HCT116 (cell line): ENCODE measurements around the gene LYRM1. TPM values are rescaled to one million over a fixed set of nuclear protein-coding genes. Genes with fewer than 3 reads are reported as not detected.

Source experiments
- ATAC-seq: fragments of 200-7000 bp; cut with Tn5 transposase; 2 replicates; pipeline ENCODE4 v1.9.1; 2020; ENCODE audit warnings: mild to moderate bottlenecking, moderate library complexity
- BruUV-seq: library from RNA; stranded (reverse); fragments of 400-500 nt; replicated peaks from 2 replicates; lab custom pipeline; 2021; lab: Mats Ljungman, UMichigan
- CTCF ChIA-PET: fragments of 300-600 bp; sonication (Branson Sonifier 250); formaldehyde crosslinking; loops from one replicate; lab custom pipeline; 2021; ENCODE audit warnings: antibody characterized with exemption; lab: Charles Lee
- POLR2A ChIA-PET: fragments of 300-600, 350-600 bp; sonication (Branson Sonifier 250); formaldehyde crosslinking; loops from one replicate; lab custom pipeline; 2021; ENCODE audit warnings: antibody characterized with exemption; lab: Charles Lee
- RAD21 ChIA-PET, 2 experiments: fragments of 300-600 bp; sonication (Branson Sonifier 250); formaldehyde crosslinking; loops; one replicate each; lab custom pipeline; 2023; ENCODE audit warnings: low total read pairs in 2 of 2; ENCODE audit not compliant: uncharacterized antibody in 2 of 2, unreplicated experiment in 2 of 2, low non-redundant PET in 1 of 2; lab: Charles Lee
- DNase-seq: peaks from one replicate; pipeline ENCODE4 v3.0.0-alpha.2; 2010; ENCODE audit warnings: low read depth, low spot score
- H2AFZ ChIP-seq: fragments of 200-600 bp; shearing (Covaris generic), sonication (generic); 2 replicates; pipeline ENCODE4 v1.6.1; 2017; ENCODE audit warnings: low read depth, mixed run types, mixed read lengths, antibody characterized with exemption, low read length; ENCODE audit not compliant: poor library complexity, severe bottlenecking
- H3K27ac ChIP-seq: 2 replicates; pipeline ENCODE4 v1.5.1; 2012; ENCODE audit warnings: low read depth, low read length
- H3K27me3 ChIP-seq: fragments of 200-600 bp; sonication (generic); 2 replicates; pipeline ENCODE4 v1.6.1; 2016; ENCODE audit warnings: mixed run types, low read length, mixed read lengths; ENCODE audit not compliant: insufficient read depth
- H3K36me3 ChIP-seq, 2 experiments: fragments of 200-500 bp in 1 of 2; fragments of 200-600 bp in 1 of 2; sonication (Bioruptor generic) in 1 of 2; sonication (generic) in 1 of 2; 2 replicates each; pipeline versions ENCODE4 v1.5.1 to v1.6.1; 2014 to 2016; ENCODE audit warnings: low read length in 2 of 2, inconsistent platforms in 1 of 2, mixed read lengths in 1 of 2, mixed run types in 1 of 2; ENCODE audit not compliant: insufficient read depth in 2 of 2, control insufficient read depth in 1 of 2
- H3K4me1 ChIP-seq, 2 experiments: fragments of 200-600 bp in 1 of 2; sonication (generic) in 1 of 2; 2 replicates each; pipeline versions ENCODE4 v1.5.1 to v1.6.1; 2012 to 2017; ENCODE audit warnings: low read length in 2 of 2, inconsistent platforms in 1 of 2, mild to moderate bottlenecking in 1 of 2, mixed read lengths in 1 of 2, mixed run types in 1 of 2, moderate library complexity in 1 of 2; ENCODE audit not compliant: insufficient read depth in 2 of 2, control insufficient read depth in 1 of 2
- H3K4me2 ChIP-seq: fragments of 200-600 bp; sonication (generic); 2 replicates; pipeline ENCODE4 v1.6.1; 2017; ENCODE audit warnings: mixed run types, low read length, mixed read lengths
- H3K4me3 ChIP-seq, 2 experiments: fragments of 200-600 bp in 1 of 2; sonication (generic) in 1 of 2; replicated peaks in 1 of 2; 2 replicates each; pipeline ENCODE4 v1.5.1; 2011 to 2016; ENCODE audit warnings: low read length in 2 of 2, control low read depth in 1 of 2, low read depth in 1 of 2, mild to moderate bottlenecking in 1 of 2, mixed read lengths in 1 of 2, mixed run types in 1 of 2
- H3K79me2 ChIP-seq: fragments of 200-600 bp; sonication (generic); 2 replicates; pipeline ENCODE4 v1.6.1; 2017; ENCODE audit warnings: mild to moderate bottlenecking, mixed run types, low read length, moderate library complexity, mixed read lengths; ENCODE audit not compliant: insufficient read depth
- H3K9ac ChIP-seq: fragments of 200-600 bp; sonication (generic); 2 replicates; pipeline ENCODE4 v1.6.1; 2016; ENCODE audit warnings: low read length, mixed read lengths
- H3K9me2 ChIP-seq: fragments of 200-600 bp; sonication (generic), shearing (Covaris generic); 2 replicates; pipeline ENCODE4 v1.6.1; 2017; ENCODE audit warnings: mixed run types, mild to moderate bottlenecking, moderate library complexity; ENCODE audit not compliant: insufficient read depth
- H3K9me3 ChIP-seq, 2 experiments: fragments of 200-500 bp in 1 of 2; fragments of 200-600 bp in 1 of 2; sonication (Bioruptor generic) in 1 of 2; sonication (generic) in 1 of 2; 2 replicates each; pipeline ENCODE4 v1.6.1; 2014 to 2017; ENCODE audit warnings: low read length in 2 of 2, mixed read lengths in 2 of 2, inconsistent platforms in 1 of 2, low read depth in 1 of 2, mild to moderate bottlenecking in 1 of 2, mixed run types in 1 of 2, moderate library complexity in 1 of 2; ENCODE audit not compliant: control insufficient read depth in 1 of 2, insufficient read depth in 1 of 2
- H4K20me1 ChIP-seq: fragments of 200-600 bp; sonication (generic), shearing (Covaris generic); 2 replicates; pipeline ENCODE4 v1.6.1; 2017; ENCODE audit warnings: mixed run types, mild to moderate bottlenecking, moderate library complexity; ENCODE audit not compliant: insufficient read depth
- JUND ChIP-seq: IDR thresholded peaks from 2 replicates; pipeline ENCODE4 v1.6.1; 2012
- RAD21 ChIP-seq: IDR thresholded peaks from 2 replicates; pipeline ENCODE4 v1.6.1; 2012; ENCODE audit warnings: low read depth, mild to moderate bottlenecking
- SP1 ChIP-seq: IDR thresholded peaks from 2 replicates; pipeline ENCODE4 v1.6.1; 2012; ENCODE audit warnings: low read depth
- SRF ChIP-seq: IDR thresholded peaks from 2 replicates; pipeline ENCODE4 v1.6.1; 2012; ENCODE audit warnings: low read depth
- TCF7L2 ChIP-seq: IDR thresholded peaks from 2 replicates; pipeline ENCODE4 v1.7.0; 2011; ENCODE audit warnings: borderline replicate concordance, inconsistent platforms; ENCODE audit not compliant: insufficient read depth, insufficient read length; ENCODE audit errors: extremely low read depth
- intact Hi-C: fragments of 100-400 bp; cut with micrococcal nuclease; formaldehyde crosslinking; loops from 2 replicates; pipeline ENCODE4 v1.10.0; 2022
- total RNA-seq: library from RNA; stranded (reverse); gene quantifications from one replicate; pipeline ENCODE4 v1.2.1, GENCODE V29; 2021; ENCODE audit not compliant: unreplicated experiment
- TF ChIP-seq, protein P1 (sequence below): IDR thresholded peaks from 2 replicates; pipeline ENCODE4 v1.6.1; 2011; ENCODE audit warnings: mild to moderate bottlenecking, low read length, moderate library complexity; ENCODE audit not compliant: insufficient replicate concordance; ENCODE audit errors: extremely low read depth
- TF ChIP-seq, protein P2 (sequence below), 3 experiments: fragments of 200-600 bp in 1 of 3; sonication (generic) in 1 of 3; IDR thresholded peaks in 2 of 3; conservative IDR thresholded peaks in 1 of 3; 2 replicates each; pipeline ENCODE4 v1.5.1; 2012 to 2017; ENCODE audit warnings: low read depth in 2 of 3, low read length in 2 of 3, antibody characterized with exemption in 1 of 3, borderline replicate concordance in 1 of 3, control low read depth in 1 of 3, mild to moderate bottlenecking in 1 of 3, mixed read lengths in 1 of 3, mixed run types in 1 of 3, moderate library complexity in 1 of 3; ENCODE audit not compliant: insufficient read depth in 1 of 3

Gene LYRM1
- total RNA-seq, 1 experiment from 2014 or later: 26.7 TPM

DNA sequence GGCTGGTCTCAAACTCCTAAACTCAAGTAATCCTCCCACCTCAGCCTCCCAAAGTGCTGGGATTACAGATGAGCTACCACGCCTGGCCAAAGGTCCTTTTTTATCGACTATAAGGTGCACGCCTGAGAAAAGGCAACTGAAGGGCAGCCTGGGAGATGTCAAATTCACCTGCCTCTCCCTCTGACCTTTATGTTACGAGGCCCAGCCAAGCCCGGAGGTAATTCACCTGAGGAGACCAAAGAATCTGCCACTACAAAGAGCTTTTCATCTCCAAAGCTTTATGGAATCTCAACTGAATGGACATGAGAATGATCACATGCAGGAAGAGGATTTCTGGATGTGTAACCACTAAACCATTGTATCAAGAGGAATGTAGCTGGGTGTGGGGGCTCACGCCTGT lies 37.2 kb downstream of the LYRM1 start:
- DNase-seq (no peak), ATAC-seq (peak; percentile 74)
- Histone ChIP-seq H3K9ac (no peak overlapping the region), H3K27ac (no peak overlapping the region), H3K4me3 (no peak overlapping the region), H3K27me3 (no peaks in the 10 kb centered on the region), H3K4me1 (peaks cover 3 to 18% of the 10 kb centered on the region in 2 experiments; a peak in 3 of 4 replicates), H3K36me3 (no peaks in the 10 kb centered on the region), H3K79me2 (no peaks in the 10 kb centered on the region), H4K20me1 (no peaks in the 10 kb centered on the region), H3K9me3 (no peaks in the 10 kb centered on the region), H3K4me2 (peak overlapping the region; percentile 42), H2AFZ (peak overlapping the region; percentile 46), H3K9me2 (no peaks in the 10 kb centered on the region)
- intact Hi-C loops: no loop called here
- ChIA-PET CTCF (no interaction called here), POLR2A (no interaction called here), RAD21 (no interaction called here)
- TF ChIP-seq TCF7L2 (no peak), SRF (no peak), RAD21 (no peak), SP1 (peak; percentile 45; the same call in 1 of the 2 replicates), JUND (no peak)
- TF ChIP-seq, protein P1, sequence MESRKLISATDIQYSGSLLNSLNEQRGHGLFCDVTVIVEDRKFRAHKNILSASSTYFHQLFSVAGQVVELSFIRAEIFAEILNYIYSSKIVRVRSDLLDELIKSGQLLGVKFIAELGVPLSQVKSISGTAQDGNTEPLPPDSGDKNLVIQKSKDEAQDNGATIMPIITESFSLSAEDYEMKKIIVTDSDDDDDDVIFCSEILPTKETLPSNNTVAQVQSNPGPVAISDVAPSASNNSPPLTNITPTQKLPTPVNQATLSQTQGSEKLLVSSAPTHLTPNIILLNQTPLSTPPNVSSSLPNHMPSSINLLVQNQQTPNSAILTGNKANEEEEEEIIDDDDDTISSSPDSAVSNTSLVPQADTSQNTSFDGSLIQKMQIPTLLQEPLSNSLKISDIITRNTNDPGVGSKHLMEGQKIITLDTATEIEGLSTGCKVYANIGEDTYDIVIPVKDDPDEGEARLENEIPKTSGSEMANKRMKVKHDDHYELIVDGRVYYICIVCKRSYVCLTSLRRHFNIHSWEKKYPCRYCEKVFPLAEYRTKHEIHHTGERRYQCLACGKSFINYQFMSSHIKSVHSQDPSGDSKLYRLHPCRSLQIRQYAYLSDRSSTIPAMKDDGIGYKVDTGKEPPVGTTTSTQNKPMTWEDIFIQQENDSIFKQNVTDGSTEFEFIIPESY: no peak
- TF ChIP-seq, protein P2, sequence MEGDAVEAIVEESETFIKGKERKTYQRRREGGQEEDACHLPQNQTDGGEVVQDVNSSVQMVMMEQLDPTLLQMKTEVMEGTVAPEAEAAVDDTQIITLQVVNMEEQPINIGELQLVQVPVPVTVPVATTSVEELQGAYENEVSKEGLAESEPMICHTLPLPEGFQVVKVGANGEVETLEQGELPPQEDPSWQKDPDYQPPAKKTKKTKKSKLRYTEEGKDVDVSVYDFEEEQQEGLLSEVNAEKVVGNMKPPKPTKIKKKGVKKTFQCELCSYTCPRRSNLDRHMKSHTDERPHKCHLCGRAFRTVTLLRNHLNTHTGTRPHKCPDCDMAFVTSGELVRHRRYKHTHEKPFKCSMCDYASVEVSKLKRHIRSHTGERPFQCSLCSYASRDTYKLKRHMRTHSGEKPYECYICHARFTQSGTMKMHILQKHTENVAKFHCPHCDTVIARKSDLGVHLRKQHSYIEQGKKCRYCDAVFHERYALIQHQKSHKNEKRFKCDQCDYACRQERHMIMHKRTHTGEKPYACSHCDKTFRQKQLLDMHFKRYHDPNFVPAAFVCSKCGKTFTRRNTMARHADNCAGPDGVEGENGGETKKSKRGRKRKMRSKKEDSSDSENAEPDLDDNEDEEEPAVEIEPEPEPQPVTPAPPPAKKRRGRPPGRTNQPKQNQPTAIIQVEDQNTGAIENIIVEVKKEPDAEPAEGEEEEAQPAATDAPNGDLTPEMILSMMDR (IDR thresholded peaks at IDR 0.05 in 2 of 3, conservative IDR thresholded peaks at IDR 0.05 in 1 of 3; ENCODE audit: borderline replicate concordance in 1 of 3, insufficient read depth in 1 of 3, low read depth in 2 of 3, low read length in 2 of 3): no peak
- no TSS peak for BruUV-seq
